ENCODE data around the gene COX5A.
"Not testable (repeated sequence)": the region's sequence is repeated elsewhere in the genome, so short reads cannot be mapped to it uniquely, and the experiment has no call there.

The COX5A gene

DNA sequence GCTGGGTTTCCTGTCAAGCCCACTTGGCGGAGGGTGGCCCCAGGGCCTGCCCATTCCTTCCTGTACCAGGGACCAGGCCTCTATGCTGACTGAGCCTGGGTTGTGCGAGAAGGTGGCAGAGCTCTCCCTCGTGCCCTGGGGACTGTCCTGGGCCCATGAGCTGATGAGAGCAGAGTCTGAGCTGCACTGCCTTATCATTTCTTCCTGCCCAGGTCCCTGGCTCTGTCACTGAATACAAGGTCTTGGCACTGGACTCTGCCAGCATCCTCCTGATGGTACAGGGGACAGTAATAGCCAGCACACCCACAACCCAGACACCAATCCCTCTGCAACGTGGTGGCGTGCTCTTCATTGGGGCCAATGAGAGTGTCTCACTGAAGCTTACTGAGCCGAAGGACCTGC, 40.6 kb downstream of the COX5A start:
- WGBS, result 84% methylated on average over 6 of the region's 6 CpGs
- H2AFZ ChIP-seq (ENCODE audit: low read depth, low read length), result no peak overlapping the region

DNA sequence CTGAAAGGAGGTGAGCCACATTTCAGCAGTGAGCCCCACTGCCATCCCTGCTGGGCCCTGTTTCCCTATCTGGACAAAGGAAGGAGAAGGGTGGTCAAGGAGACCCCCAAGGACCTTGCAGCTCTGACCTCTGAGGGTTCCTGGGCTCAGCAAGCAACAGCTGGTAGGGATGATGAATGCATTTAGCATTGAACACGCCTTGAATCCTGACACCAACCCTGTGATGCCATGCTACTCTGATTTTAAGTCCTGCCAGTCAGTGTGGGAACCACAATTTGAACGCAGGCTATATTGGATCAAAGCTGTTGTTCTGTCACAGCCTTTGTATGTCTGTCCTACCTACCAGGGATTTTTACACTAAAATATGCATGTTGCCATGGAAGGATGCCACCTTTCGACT, 41.6 kb downstream of the COX5A start:
- Histone ChIP-seq H2BK120ac (ENCODE audit: low read depth, low read length) (no peak overlapping the region), H3K4me1 (ENCODE audit: control insufficient read depth, insufficient read depth, low read depth, low read length) (peaks cover 3% of the 10 kb centered on the region), H3K4me3 (ENCODE audit: insufficient read depth in 1 of 2, low read depth in 1 of 2, low read length in 2 of 2) (no peak overlapping the region), H3K23ac (ENCODE audit: low read length in 2 of 2) (no peak overlapping the region), H3K27ac (ENCODE audit: low read length, poor library complexity, severe bottlenecking) (no peak overlapping the region), H3K9ac (ENCODE audit: low read length) (no peak overlapping the region), H3K36me3 (ENCODE audit: control insufficient read depth in 1 of 2, insufficient read depth in 2 of 2, low read depth in 1 of 2, low read length in 2 of 2) (peaks cover 71 to 74% of the 10 kb centered on the region in 2 experiments), H2BK5ac (ENCODE audit: low read depth, low read length, poor library complexity, severe bottlenecking) (no peak overlapping the region), H3K4ac (ENCODE audit: low read depth in 1 of 2, low read length in 2 of 2) (no peak overlapping the region), H2AK5ac (ENCODE audit: low read length, severe bottlenecking) (no peak overlapping the region), H2BK12ac (ENCODE audit: low read length in 2 of 2) (no peak overlapping the region), H3K4me2 (ENCODE audit: low read length, poor library complexity, severe bottlenecking) (no peak overlapping the region), H2AFZ (ENCODE audit: low read depth, low read length) (no peak overlapping the region), H2BK15ac (ENCODE audit: low read depth, poor library complexity, severe bottlenecking) (no peak overlapping the region), H3K27me3 (ENCODE audit: control insufficient read depth in 1 of 2, insufficient read depth in 1 of 2, low read length in 2 of 2) (no peaks in the 10 kb centered on the region), H4K8ac (ENCODE audit: low read length) (no peak overlapping the region), H3K9me3 (ENCODE audit: control insufficient read depth, low read length) (no peaks in the 10 kb centered on the region), H3K79me1 (replicated peaks; ENCODE audit: low read length, poor library complexity, severe bottlenecking) (peaks cover 24% of the 10 kb centered on the region), H3K18ac (ENCODE audit: low read depth in 1 of 2, low read length in 2 of 2) (no peak overlapping the region), H3K14ac (ENCODE audit: low read length in 2 of 2) (no peak overlapping the region), H4K91ac (ENCODE audit: low read length) (no peak overlapping the region)
- no peak for DNase-seq
- WGBS, result over 99% methylated on average over 3 of the region's 3 CpGs

More for the DNA sequence above, 40.6 kb downstream of the COX5A start:
- no peak overlapping the region for H2BK15ac ChIP-seq (ENCODE audit: low read depth, poor library complexity, severe bottlenecking)
- H3K14ac ChIP-seq (ENCODE audit: low read length in 2 of 2), result no peak overlapping the region
- no peak overlapping the region for H3K9ac ChIP-seq (ENCODE audit: low read length)
- H2AK5ac ChIP-seq (ENCODE audit: low read length, severe bottlenecking), result no peak overlapping the region
- no peak overlapping the region for H2BK12ac ChIP-seq (ENCODE audit: low read length in 2 of 2)
- no peak overlapping the region for H2BK5ac ChIP-seq (ENCODE audit: low read depth, low read length, poor library complexity, severe bottlenecking)
- no peak overlapping the region for H3K18ac ChIP-seq (ENCODE audit: low read depth in 1 of 2, low read length in 2 of 2)
- H2BK120ac ChIP-seq (ENCODE audit: low read depth, low read length), result no peak overlapping the region
- peaks cover 68 to 71% of the 10 kb centered on the region in 2 experiments for H3K36me3 ChIP-seq (ENCODE audit: control insufficient read depth in 1 of 2, insufficient read depth in 2 of 2, low read depth in 1 of 2, low read length in 2 of 2)
- H3K4me3 ChIP-seq (ENCODE audit: insufficient read depth in 1 of 2, low read depth in 1 of 2, low read length in 2 of 2), result no peak overlapping the region
- H3K9me3 ChIP-seq (ENCODE audit: control insufficient read depth, low read length), result no peaks in the 10 kb centered on the region
- H4K91ac ChIP-seq (ENCODE audit: low read length), result no peak overlapping the region
- H3K79me1 ChIP-seq (replicated peaks; ENCODE audit: low read length, poor library complexity, severe bottlenecking), result peaks cover 19% of the 10 kb centered on the region
- H4K8ac ChIP-seq (ENCODE audit: low read length), result peak overlapping the region; percentile 13
- no peak overlapping the region for H3K4me2 ChIP-seq (ENCODE audit: low read length, poor library complexity, severe bottlenecking)
- peaks cover 2% of the 10 kb centered on the region for H3K4me1 ChIP-seq (ENCODE audit: control insufficient read depth, insufficient read depth, low read depth, low read length)
- no peak overlapping the region for H3K27ac ChIP-seq (ENCODE audit: low read length, poor library complexity, severe bottlenecking)
- H3K4ac ChIP-seq (ENCODE audit: low read depth in 1 of 2, low read length in 2 of 2), result no peak overlapping the region
- no peak for DNase-seq
- H3K23ac ChIP-seq (ENCODE audit: low read length in 2 of 2), result no peak overlapping the region
- H3K27me3 ChIP-seq (ENCODE audit: control insufficient read depth in 1 of 2, insufficient read depth in 1 of 2, low read length in 2 of 2), result no peaks in the 10 kb centered on the region

DNA sequence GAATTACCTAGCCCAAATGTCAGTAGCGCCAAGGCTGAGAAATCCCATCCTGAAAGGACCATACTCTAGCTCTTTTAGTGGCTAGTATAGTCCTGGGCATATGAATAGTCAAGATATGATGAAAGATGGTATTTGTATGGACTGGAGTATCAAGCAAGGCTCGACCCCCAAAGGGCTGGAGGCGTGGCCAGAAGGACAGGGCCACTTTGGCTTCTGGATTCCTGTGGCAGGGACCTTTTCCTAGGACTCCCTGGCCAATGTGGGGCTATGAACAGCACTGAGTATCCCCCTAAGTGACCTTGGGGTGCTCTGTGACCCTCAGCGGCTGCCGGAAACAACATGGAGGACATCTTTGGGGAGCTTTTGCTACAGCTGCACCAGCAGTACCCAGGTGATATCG, 42.0 kb downstream of the COX5A start:
- no peak overlapping the region for H4K8ac ChIP-seq (ENCODE audit: low read length)
- no peaks in the 10 kb centered on the region for H3K27me3 ChIP-seq (ENCODE audit: control insufficient read depth in 1 of 2, insufficient read depth in 1 of 2, low read length in 2 of 2)
- no peak overlapping the region for H3K23ac ChIP-seq (ENCODE audit: low read length in 2 of 2)
- no peaks in the 10 kb centered on the region for H3K9me3 ChIP-seq (ENCODE audit: control insufficient read depth, low read length)
- H3K27ac ChIP-seq (ENCODE audit: low read length, poor library complexity, severe bottlenecking), result no peak overlapping the region
- 98% methylated on average over 6 of the region's 6 CpGs for WGBS
- H3K79me1 ChIP-seq (replicated peaks; ENCODE audit: low read length, poor library complexity, severe bottlenecking), result peaks cover 24% of the 10 kb centered on the region
- H2BK12ac ChIP-seq (ENCODE audit: low read length in 2 of 2), result no peak overlapping the region
- peaks cover 68 to 74% of the 10 kb centered on the region in 2 experiments for H3K36me3 ChIP-seq (ENCODE audit: control insufficient read depth in 1 of 2, insufficient read depth in 2 of 2, low read depth in 1 of 2, low read length in 2 of 2)
- H4K91ac ChIP-seq (ENCODE audit: low read length), result no peak overlapping the region
- H2BK15ac ChIP-seq (ENCODE audit: low read depth, poor library complexity, severe bottlenecking), result no peak overlapping the region
- DNase-seq, result no peak
- H3K4me1 ChIP-seq (ENCODE audit: control insufficient read depth, insufficient read depth, low read depth, low read length), result peaks cover 3% of the 10 kb centered on the region
- no peak overlapping the region for H3K4me3 ChIP-seq (ENCODE audit: insufficient read depth in 1 of 2, low read depth in 1 of 2, low read length in 2 of 2)
- no peak overlapping the region for H3K4ac ChIP-seq (ENCODE audit: low read depth in 1 of 2, low read length in 2 of 2)
- no peak overlapping the region for H3K9ac ChIP-seq (ENCODE audit: low read length)
- H3K4me2 ChIP-seq (ENCODE audit: low read length, poor library complexity, severe bottlenecking), result no peak overlapping the region
- no peak overlapping the region for H3K18ac ChIP-seq (ENCODE audit: low read depth in 1 of 2, low read length in 2 of 2)
- H3K14ac ChIP-seq (ENCODE audit: low read length in 2 of 2), result no peak overlapping the region
- no peak overlapping the region for H2BK120ac ChIP-seq (ENCODE audit: low read depth, low read length)
- no peak overlapping the region for H2BK5ac ChIP-seq (ENCODE audit: low read depth, low read length, poor library complexity, severe bottlenecking)
- no peak overlapping the region for H2AK5ac ChIP-seq (ENCODE audit: low read length, severe bottlenecking)
- no peak overlapping the region for H2AFZ ChIP-seq (ENCODE audit: low read depth, low read length)

DNA sequence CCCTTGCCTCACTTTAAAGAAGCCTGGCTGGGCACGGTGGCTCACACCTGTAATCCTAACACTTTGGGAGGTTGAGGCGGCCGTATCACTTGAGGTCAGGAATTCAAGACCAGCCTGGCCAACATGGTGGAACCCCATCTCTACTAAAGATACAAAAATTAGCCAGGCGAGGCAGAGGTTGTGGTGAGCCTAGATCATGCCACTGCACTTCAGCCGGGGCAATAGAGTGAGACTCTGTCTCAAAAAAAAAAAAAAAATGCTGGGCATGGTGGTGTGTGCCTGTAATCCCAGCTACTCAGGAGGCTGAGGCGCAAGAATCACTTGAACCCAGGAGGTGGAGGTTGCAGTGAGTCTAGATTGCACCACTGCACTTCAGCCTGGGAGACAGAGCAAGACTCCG, 43.5 kb downstream of the COX5A start:
- H2AFZ ChIP-seq (ENCODE audit: low read depth, low read length); H4K8ac ChIP-seq (ENCODE audit: low read length); H2BK120ac ChIP-seq (ENCODE audit: low read depth, low read length); H3K9ac ChIP-seq (ENCODE audit: low read length); H3K18ac ChIP-seq (ENCODE audit: low read depth in 1 of 2, low read length in 2 of 2); H3K4me3 ChIP-seq (ENCODE audit: insufficient read depth in 1 of 2, low read depth in 1 of 2, low read length in 2 of 2); DNase-seq; H2BK15ac ChIP-seq (ENCODE audit: low read depth, poor library complexity, severe bottlenecking); H2BK12ac ChIP-seq (ENCODE audit: low read length in 2 of 2); H2BK5ac ChIP-seq (ENCODE audit: low read depth, low read length, poor library complexity, severe bottlenecking); H3K27ac ChIP-seq (ENCODE audit: low read length, poor library complexity, severe bottlenecking); H3K23ac ChIP-seq (ENCODE audit: low read length in 2 of 2); H3K14ac ChIP-seq (ENCODE audit: low read length in 2 of 2); H3K4me1 ChIP-seq (ENCODE audit: control insufficient read depth, insufficient read depth, low read depth, low read length); H3K4me2 ChIP-seq (ENCODE audit: low read length, poor library complexity, severe bottlenecking); H3K9me3 ChIP-seq (ENCODE audit: control insufficient read depth, low read length); H3K4ac ChIP-seq (ENCODE audit: low read depth in 1 of 2, low read length in 2 of 2); H3K27me3 ChIP-seq (ENCODE audit: control insufficient read depth in 1 of 2, insufficient read depth in 1 of 2, low read length in 2 of 2); H2AK5ac ChIP-seq (ENCODE audit: low read length, severe bottlenecking); H4K91ac ChIP-seq (ENCODE audit: low read length): not testable (repeated sequence)
- WGBS, result 96% methylated on average over 6 of the region's 7 CpGs
- Histone ChIP-seq H3K36me3 (ENCODE audit: control insufficient read depth in 1 of 2, insufficient read depth in 2 of 2, low read depth in 1 of 2, low read length in 2 of 2) (peaks cover 53 to 60% of the 10 kb centered on the region in 2 experiments), H3K79me1 (replicated peaks; ENCODE audit: low read length, poor library complexity, severe bottlenecking) (peaks cover 23% of the 10 kb centered on the region)

All from mesenchymal stem cell (in vitro differentiated cells and primary cell).